Inferior parietal cortex (tissue), 1 donor: ENCODE results near the gene MYH6.
"Not testable (repeated sequence)": the region's sequence is repeated elsewhere in the genome, so short reads cannot be mapped to it uniquely, and the experiment has no call there.

Source experiments
- DNase-seq: peaks from one replicate; pipeline ENCODE4 v3.0.0-alpha.2; 2016; ENCODE audit errors: extremely low spot score

Gene MYH6

GRCh38 chr14:23396781-23397407 is 11.2 kb downstream of the MYH6 start:
- DNase-seq: no peak

- no peak for DNase-seq
Measured at GRCh38 chr14:23396126-23396525, 11.9 kb downstream of the MYH6 start.

GRCh38 chr14:23392613-23393012 is 15.5 kb downstream of the MYH6 start:
- no peak for DNase-seq

- not testable (repeated sequence) for DNase-seq
Measured at GRCh38 chr14:23389871-23390270, 18.2 kb downstream of the MYH6 start.

- no peak for DNase-seq
Measured at GRCh38 chr14:23389396-23389795, 18.7 kb downstream of the MYH6 start.

- no peak for DNase-seq
Measured at GRCh38 chr14:23388996-23389395, 19.1 kb downstream of the MYH6 start.

GRCh38 chr14:23387916-23388882 is 19.9 kb downstream of the MYH6 start:
- DNase-seq: no peak

- DNase-seq: no peak
Measured at GRCh38 chr14:23386999-23387398, 21.1 kb downstream of the MYH6 start.

GRCh38 chr14:23386266-23386657 is 21.8 kb downstream of the MYH6 start:
- DNase-seq: not testable (repeated sequence)

GRCh38 chr14:23385642-23386265 is 22.3 kb downstream of the MYH6 start:
- DNase-seq: no peak

- DNase-seq: no peak
Measured at GRCh38 chr14:23385244-23385641, 22.8 kb downstream of the MYH6 start.

GRCh38 chr14:23384364-23385080 is 23.6 kb downstream of the MYH6 start:
- DNase-seq: no peak

GRCh38 chr14:23382731-23383440 is 25.2 kb downstream of the MYH6 start:
- DNase-seq: no peak

GRCh38 chr14:23382276-23382675 is 25.8 kb downstream of the MYH6 start:
- DNase-seq: no peak

GRCh38 chr14:23381871-23382270 is 26.2 kb downstream of the MYH6 start:
- DNase-seq: no peak

- no peak for DNase-seq
Measured at GRCh38 chr14:23380976-23381375, 27.1 kb downstream of the MYH6 start.

- DNase-seq: no peak
Measured at GRCh38 chr14:23380197-23380914, 27.7 kb downstream of the MYH6 start.

- DNase-seq: peak; percentile 36
Measured at GRCh38 chr14:23379366-23380196, 28.5 kb downstream of the MYH6 start.

- no peak for DNase-seq
Measured at GRCh38 chr14:23378612-23379220, 29.4 kb downstream of the MYH6 start.
